GM18507 (cell line): ENCODE results near the gene ERFE.

Experiments used
- DNase-seq: peaks from one replicate; pipeline ENCODE4 v3.0.0; 2011; ENCODE audit warnings: low read depth; ENCODE audit not compliant: insufficient read length; ENCODE audit errors: extremely low spot score
- FAIRE-seq: peaks from 2 replicates; lab custom pipeline; 2011; peaks lifted over from hg19 to GRCh38; lab: Jason Lieb, UNC

The ERFE gene

GRCh38 chr2:238151628-238152235 lies 7.0 kb upstream of the ERFE start:
- no peak for DNase-seq

GRCh38 chr2:238152771-238153688 lies 5.7 kb upstream of the ERFE start:
- DNase-seq: no peak
- no peak for FAIRE-seq

More at GRCh38 chr2:238151628-238152235, 7.0 kb upstream of the ERFE start:
- FAIRE-seq: no peak

GRCh38 chr2:238154570-238154969 lies 4.2 kb upstream of the ERFE start:
- DNase-seq (no peak), FAIRE-seq (no peak)

DNA sequence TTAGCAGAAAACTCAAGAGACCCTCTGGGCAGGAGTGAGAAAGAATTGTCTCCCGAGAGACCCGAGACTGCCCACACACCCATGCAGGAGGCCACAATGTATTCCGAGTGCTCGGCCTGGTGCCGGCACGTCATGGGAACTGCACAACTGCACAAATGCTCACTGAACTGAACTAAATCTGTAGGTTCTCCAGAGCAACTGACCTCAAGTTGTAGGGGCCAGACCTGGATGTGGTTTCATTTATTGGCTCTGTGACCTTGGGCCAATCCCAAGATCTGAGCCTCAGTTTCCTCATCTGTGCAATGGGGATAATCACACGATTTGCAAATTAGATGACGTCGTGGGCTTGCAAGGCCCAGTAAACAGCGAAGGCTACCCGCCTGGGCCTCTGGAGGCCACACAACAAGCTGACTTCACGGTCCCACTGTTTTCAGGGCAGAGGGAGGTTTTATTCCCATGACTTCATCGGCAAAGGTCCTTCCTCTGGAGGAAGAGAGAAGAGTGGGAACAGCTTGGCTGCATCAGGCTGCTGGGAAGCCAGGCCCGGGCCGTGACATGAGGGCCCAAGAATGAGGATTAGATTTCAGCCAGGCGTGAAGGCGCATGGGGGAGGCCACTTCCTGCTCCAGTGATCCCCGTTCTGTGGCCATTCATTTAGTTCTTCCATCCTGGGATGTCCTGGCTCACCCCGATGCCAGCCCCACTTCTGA lies 3.6 kb upstream of the ERFE start:
- FAIRE-seq (no peak), DNase-seq (no peak)

DNA sequence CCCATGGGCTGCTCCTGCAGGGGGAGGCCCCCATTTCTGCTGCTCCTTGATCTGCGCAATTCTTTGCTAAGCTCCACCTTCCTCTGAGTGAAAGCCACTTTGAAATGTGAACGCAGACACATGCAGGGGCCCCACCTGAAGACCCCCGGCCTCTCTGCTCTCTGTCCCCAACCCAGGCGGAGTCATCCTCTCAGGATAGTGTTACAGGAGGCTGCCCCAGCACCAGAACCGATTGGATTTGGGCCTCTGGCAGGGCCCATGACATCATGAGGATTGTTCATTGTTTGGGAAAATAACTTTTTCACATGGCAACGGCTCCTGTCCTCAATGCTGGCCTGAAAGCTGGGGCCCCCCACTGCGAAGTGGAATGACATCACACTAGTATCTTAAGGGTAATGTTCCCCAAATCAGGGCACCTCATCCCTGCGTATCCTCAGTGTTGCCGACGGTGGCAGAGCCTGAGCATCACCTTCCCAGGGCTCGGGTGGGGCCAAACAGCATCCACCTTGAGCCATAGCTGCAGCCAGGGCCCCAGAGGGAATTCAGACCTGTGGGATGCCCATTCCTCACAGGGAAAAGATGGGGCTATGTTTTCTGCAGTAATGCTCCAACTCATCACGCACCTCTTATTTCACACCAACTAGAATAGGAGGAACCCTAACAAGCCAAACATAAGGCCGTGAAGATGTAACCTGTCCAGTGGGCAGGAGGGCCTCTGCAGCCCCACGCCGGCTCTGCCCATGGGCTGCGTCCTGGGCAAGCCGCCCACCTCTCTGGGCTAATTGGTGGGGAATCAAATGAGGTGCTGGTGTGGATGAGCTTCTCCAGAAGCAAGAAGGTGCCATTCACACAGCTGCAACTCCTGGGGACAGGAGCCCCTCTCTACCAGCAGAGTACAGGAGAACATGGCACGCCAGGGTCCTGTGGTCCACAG lies 2.7 kb upstream of the ERFE start:
- DNase-seq (no peak), FAIRE-seq (no peak)

DNA sequence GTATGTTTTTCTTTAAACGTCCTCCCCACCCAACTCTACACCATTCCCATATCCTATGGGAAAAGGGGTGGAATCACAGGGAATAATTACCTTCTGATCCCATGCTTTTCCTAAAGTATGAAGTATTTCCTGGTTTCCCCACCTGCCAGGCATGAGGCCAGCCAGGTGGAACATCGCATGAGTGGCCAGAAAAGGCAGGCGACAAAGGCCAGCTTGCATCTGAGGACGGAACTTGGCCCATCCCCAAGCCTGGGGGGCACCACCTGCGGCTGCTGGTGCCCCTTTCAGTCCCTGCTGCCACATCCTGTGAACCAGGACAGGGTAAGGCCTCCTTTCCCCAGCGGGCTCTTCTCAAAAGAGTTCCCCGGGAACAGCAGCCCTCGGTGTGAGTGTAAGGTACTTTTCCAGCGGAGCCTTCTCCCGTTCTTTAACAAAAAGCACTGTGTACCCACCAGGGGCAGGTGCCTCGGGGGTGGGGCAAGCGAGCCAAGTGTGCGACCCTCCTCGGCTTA lies 1.2 kb upstream of the ERFE start:
- DNase-seq: no peak
- no peak for FAIRE-seq

- FAIRE-seq: no peak
- no peak for DNase-seq
Observed at GRCh38 chr2:238158018-238158508, 707 bp upstream of the ERFE start.

- FAIRE-seq (no peak), DNase-seq (no peak)
Observed at GRCh38 chr2:238159071-238159539, 335 bp downstream of the ERFE start.

GRCh38 chr2:238159661-238160205 lies 963 bp downstream of the ERFE start:
- no peak for FAIRE-seq
- no peak for DNase-seq

DNA sequence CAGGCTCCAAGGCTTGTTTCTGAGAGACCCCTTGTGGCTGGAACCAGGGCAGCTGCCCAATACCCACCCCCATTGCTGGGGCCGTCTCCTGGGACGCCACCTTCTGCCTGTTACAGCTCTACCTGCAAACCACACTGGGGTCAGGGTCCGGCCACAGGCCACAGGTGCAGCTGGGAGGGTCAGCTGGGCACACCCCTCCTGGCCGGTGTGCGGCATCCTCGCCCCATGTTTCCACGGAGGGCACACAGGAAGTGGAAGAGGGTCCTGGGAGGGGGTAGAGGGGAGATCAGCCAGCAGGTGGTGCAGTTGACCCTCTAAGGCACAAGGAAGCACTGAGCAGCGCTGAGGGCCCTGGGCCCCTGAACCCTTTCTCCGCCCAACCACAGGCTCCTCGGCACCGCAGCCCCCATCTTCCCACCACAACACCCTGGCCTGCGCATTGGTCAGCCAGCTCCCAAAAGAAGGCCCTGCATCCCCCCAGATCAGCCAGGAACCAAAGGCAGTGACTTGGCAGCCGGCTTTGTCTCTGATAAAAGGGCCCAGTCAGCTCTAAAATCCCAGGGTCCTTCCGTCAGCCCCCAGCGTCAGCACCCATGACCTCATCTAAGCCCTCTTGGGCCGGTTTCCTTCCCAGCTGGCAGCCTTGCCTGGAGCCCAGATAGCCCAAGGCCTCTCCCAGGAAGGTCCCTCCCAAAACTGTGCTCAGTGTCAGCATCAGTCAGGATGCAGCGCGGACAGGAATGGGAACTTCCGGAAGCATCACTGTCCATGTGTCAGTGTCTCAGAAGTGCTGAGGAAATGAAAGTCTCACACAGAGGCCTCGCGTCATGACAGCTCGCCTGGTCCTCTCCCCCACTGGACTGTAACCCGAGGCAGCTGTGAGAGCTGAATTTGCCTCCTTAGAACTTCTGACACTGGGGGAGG lies 1.7 kb downstream of the ERFE start:
- peak; percentile 63 for FAIRE-seq
- no peak for DNase-seq

DNA sequence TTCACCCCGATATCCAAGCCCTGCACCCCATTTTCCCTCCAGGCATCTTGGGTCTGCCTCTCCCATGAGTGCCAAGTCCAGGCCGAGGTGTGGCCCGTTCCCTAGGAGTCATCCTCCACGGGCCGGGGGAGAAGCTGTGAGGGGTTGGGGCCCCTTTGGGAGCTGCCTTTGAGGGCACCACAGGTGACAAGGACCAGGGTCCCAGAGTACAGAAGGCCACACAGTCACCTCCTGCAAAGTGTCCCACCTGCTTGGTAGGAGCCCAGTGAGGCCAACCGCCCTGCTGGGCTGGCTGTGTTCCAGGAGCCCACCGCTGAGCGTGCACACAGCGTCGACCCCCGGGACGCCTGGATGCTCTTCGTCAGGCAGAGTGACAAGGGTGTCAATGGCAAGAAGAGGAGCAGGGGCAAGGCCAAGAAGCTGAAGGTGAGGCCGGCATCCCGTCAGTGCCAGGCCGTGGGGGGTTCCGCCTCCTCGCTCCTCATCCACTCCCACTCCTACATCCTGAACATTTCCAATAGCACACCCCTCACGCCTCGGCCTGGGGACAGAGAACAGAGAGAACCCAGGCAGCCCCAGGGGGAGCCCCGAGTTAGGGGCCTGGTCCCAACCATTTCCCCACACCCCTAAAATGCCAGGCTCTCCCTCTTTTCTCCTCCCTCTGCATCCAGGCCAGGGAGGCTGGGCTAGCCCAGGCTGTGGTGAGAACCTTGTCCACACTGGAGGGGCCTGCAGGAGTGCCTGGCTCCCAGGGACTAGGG lies 2.7 kb downstream of the ERFE start:
- DNase-seq (no peak), FAIRE-seq (no peak)

DNA sequence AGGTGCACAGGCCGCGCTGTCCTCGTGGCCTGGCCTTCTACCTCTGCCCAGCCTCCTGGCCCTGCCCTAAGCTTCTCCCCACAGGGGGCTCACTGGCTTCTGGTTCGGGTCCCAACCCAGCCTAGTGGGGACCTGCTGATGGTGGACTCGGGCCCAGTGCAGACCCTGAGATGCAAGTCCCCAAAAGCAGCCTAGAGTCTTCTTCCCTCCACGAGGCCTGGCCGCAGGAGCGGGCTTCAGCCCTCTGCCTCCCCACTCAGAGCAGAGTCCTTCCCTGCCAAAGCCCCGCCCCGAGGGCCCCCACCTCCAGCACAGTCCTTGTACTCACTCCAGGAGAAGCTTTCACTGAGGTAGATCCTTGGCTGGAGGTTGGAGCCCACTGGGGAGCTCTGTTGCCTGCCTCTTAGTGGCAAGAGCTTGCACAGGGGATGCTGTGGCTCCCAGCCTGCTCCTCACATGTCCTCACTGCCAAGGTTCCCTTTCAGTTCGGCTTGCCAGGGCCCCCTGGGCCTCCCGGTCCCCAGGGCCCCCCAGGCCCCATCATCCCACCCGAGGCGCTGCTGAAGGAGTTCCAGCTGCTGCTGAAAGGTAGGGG lies 3.6 kb downstream of the ERFE start:
- no peak for FAIRE-seq
- no peak for DNase-seq

- DNase-seq: no peak
- no peak for FAIRE-seq
Observed at GRCh38 chr2:238162846-238163441, 4.2 kb downstream of the ERFE start.

- FAIRE-seq (no peak), DNase-seq (no peak)
Observed at GRCh38 chr2:238163481-238164198, 4.9 kb downstream of the ERFE start.

DNA sequence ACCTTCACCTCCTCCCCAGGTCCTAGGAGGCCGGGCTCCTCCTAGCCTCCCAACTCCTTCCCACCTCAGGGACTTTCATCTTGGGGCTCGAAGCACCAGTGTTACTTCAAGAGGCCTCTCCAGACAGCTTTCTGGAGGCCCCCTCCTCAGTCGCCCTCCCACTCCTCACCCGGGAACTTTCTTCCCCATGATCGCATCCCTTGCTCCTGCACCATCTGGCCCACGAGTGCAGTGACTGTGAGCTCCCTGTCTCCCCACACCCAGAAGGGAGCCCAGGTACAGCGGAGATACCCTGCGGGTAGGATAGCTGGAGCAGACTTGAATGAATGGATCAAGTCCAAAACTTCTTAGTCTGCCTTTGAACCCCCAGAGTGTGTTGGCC lies 6.1 kb downstream of the ERFE start:
- no peak for DNase-seq
- no peak for FAIRE-seq
